Neuronal stem cell (in vitro differentiated cells): Measurements from ENCODE around the gene ZFHX3.

Experiments used
- DNase-seq: peaks from one replicate; pipeline ENCODE4 v3.0.0-alpha.2; 2013; ENCODE audit warnings: low spot score
- H2AFZ ChIP-seq: one replicate; pipeline ENCODE4 v1.6.1; 2013; ENCODE audit warnings: mild to moderate bottlenecking, low read length, inconsistent platforms
- H2AK5ac ChIP-seq: 2 replicates; pipeline ENCODE4 v1.6.1; 2013; ENCODE audit warnings: low read depth, mild to moderate bottlenecking, inconsistent platforms, low read length, moderate library complexity, mixed read lengths
- H2BK120ac ChIP-seq: 2 replicates; pipeline ENCODE4 v1.6.1; 2013; ENCODE audit warnings: low read depth, mild to moderate bottlenecking, inconsistent platforms, low read length, moderate library complexity, mixed read lengths
- H2BK12ac ChIP-seq: one replicate; pipeline ENCODE4 v1.6.1; 2013; ENCODE audit warnings: low read length, inconsistent platforms
- H2BK15ac ChIP-seq: 2 replicates; pipeline ENCODE4 v1.6.1; 2013; ENCODE audit warnings: mild to moderate bottlenecking, low read length, inconsistent platforms, mixed read lengths
- H2BK5ac ChIP-seq: one replicate; pipeline ENCODE4 v1.6.1; 2013; ENCODE audit warnings: inconsistent platforms, mild to moderate bottlenecking, low read length, moderate library complexity
- H3K14ac ChIP-seq: one replicate; pipeline ENCODE4 v1.6.1; 2013; ENCODE audit warnings: low read length, inconsistent platforms
- H3K18ac ChIP-seq: 2 replicates; pipeline ENCODE4 v1.6.1; 2013; ENCODE audit warnings: low read length, inconsistent platforms
- H3K23ac ChIP-seq: 2 replicates; pipeline ENCODE4 v1.6.1; 2013; ENCODE audit warnings: low read depth, mild to moderate bottlenecking, mixed read lengths, low read length, inconsistent platforms; ENCODE audit not compliant: poor library complexity
- H3K27ac ChIP-seq: replicated peaks from 3 replicates; pipeline ENCODE4 v1.5.1; 2013; ENCODE audit warnings: low read length, inconsistent platforms
- H3K27me3 ChIP-seq, 3 experiments: 2 replicates each; pipeline ENCODE4 v1.6.1; 2013; ENCODE audit warnings: low read length in 3 of 3, mild to moderate bottlenecking in 2 of 3, inconsistent platforms in 1 of 3, low read depth in 1 of 3, mixed read lengths in 1 of 3, moderate library complexity in 1 of 3; ENCODE audit not compliant: control insufficient read depth in 3 of 3, insufficient read depth in 3 of 3
- H3K36me3 ChIP-seq, 2 donors: replicated peaks in 1 of 2; 2 replicates each; pipeline ENCODE4 v1.6.1; 2013; ENCODE audit warnings: low read length in 2 of 2; ENCODE audit not compliant: control insufficient read depth in 2 of 2, insufficient read depth in 2 of 2
- H3K4ac ChIP-seq: 2 replicates; pipeline ENCODE4 v1.6.1; 2013; ENCODE audit warnings: inconsistent platforms, mild to moderate bottlenecking, low read length, moderate library complexity
- H3K4me1 ChIP-seq, 2 donors: 1 replicate in 1 of 2; 2 replicates in 1 of 2; pipeline ENCODE4 v1.6.1; 2013; ENCODE audit warnings: low read length in 2 of 2, low read depth in 1 of 2; ENCODE audit not compliant: control insufficient read depth in 2 of 2, insufficient read depth in 1 of 2
- H3K4me2 ChIP-seq: one replicate; pipeline ENCODE4 v1.6.1; 2013; ENCODE audit warnings: mild to moderate bottlenecking, low read length, inconsistent platforms; ENCODE audit not compliant: insufficient read depth, poor library complexity, severe bottlenecking
- H3K4me3 ChIP-seq, 2 donors: 2 replicates each; pipeline ENCODE4 v1.5.1; 2013; ENCODE audit warnings: low read length in 2 of 2, mild to moderate bottlenecking in 2 of 2, inconsistent platforms in 1 of 2, moderate library complexity in 1 of 2
- H3K79me1 ChIP-seq: one replicate; pipeline ENCODE4 v1.6.1; 2013; ENCODE audit warnings: low read depth, mild to moderate bottlenecking, inconsistent platforms, low read length, moderate library complexity
- H3K9ac ChIP-seq: one replicate; pipeline ENCODE4 v1.6.1; 2013; ENCODE audit warnings: mild to moderate bottlenecking, low read depth, low read length, inconsistent platforms; ENCODE audit not compliant: poor library complexity
- H3K9me3 ChIP-seq, 2 donors: replicated peaks in 1 of 2; 2 replicates each; pipeline versions ENCODE3 to v1.6.1; 2013; ENCODE audit warnings: low read length in 2 of 2, mild to moderate bottlenecking in 2 of 2, inconsistent platforms in 1 of 2, low read depth in 1 of 2, mixed read lengths in 1 of 2, moderate library complexity in 1 of 2; ENCODE audit not compliant: control insufficient read depth in 2 of 2, insufficient read depth in 1 of 2
- H4K8ac ChIP-seq: one replicate; pipeline ENCODE4 v1.6.1; 2013; ENCODE audit warnings: low read depth, mild to moderate bottlenecking, inconsistent platforms, low read length, moderate library complexity
- H4K91ac ChIP-seq: one replicate; pipeline ENCODE4 v1.6.1; 2013; ENCODE audit warnings: low read length, low read depth, mild to moderate bottlenecking, inconsistent platforms; ENCODE audit not compliant: poor library complexity
- WGBS, 2 donors: extraction: QIAGEN DNeasy Blood & Tissue Kit; methylation state at CpG; one replicate each; pipeline ENCODE4 v1.1.7; 2013; ENCODE audit warnings: missing lambda C conversion rate in 2 of 2, mixed read lengths in 1 of 2; ENCODE audit not compliant: insufficient read length in 2 of 2, insufficient replicate concordance in 1 of 2; ENCODE audit errors: extremely low coverage in 2 of 2; 5-methylcytosine and 5-hydroxymethylcytosine counted together

Gene ZFHX3

GRCh38 chr16:73094371-73094770 lies 46.4 kb upstream of the ZFHX3 start:
- WGBS, 2 donors = no CpG with 5 or more reads among the region's 6 CpGs
- H4K8ac ChIP-seq = no peak overlapping the region
- no peaks in the 10 kb centered on the region for H3K79me1 ChIP-seq
- no peak overlapping the region for H3K4me2 ChIP-seq
- H3K27ac ChIP-seq = no peak overlapping the region
- H2BK12ac ChIP-seq = no peak overlapping the region
- DNase-seq = no peak
- peaks cover 0 to 11% of the 10 kb centered on the region in 2 donors for H3K9me3 ChIP-seq
- H3K14ac ChIP-seq = no peak overlapping the region
- H3K23ac ChIP-seq = no peak overlapping the region
- H3K4ac ChIP-seq = no peak overlapping the region
- no peak overlapping the region for H4K91ac ChIP-seq
- H2BK5ac ChIP-seq = no peak overlapping the region
- no peak overlapping the region for H3K18ac ChIP-seq
- H3K4me1 ChIP-seq = peaks cover 1 to 8% of the 10 kb centered on the region in 2 donors
- H3K4me3 ChIP-seq = no peak overlapping the region
- no peak overlapping the region for H2AFZ ChIP-seq
- H3K27me3 ChIP-seq = no peaks in the 10 kb centered on the region
- no peak overlapping the region for H2AK5ac ChIP-seq
- H2BK120ac ChIP-seq = no peak overlapping the region
- H3K36me3 ChIP-seq = no peaks in the 10 kb centered on the region
- H3K9ac ChIP-seq = no peak overlapping the region
- H2BK15ac ChIP-seq = no peak overlapping the region

- H3K4me2 ChIP-seq = no peak overlapping the region
- no peak overlapping the region for H4K8ac ChIP-seq
- no peak overlapping the region for H3K4me3 ChIP-seq
- no peak for DNase-seq
- no peak overlapping the region for H4K91ac ChIP-seq
- no peak overlapping the region for H3K23ac ChIP-seq
- no peak overlapping the region for H3K4ac ChIP-seq
- no CpG with 5 or more reads among the region's 32 CpGs for WGBS, 2 donors
- no peaks in the 10 kb centered on the region for H3K27me3 ChIP-seq
- peak overlapping the region; percentile 38 for H3K18ac ChIP-seq
- peaks cover 1 to 8% of the 10 kb centered on the region in 2 donors for H3K4me1 ChIP-seq
- no peak overlapping the region for H2BK15ac ChIP-seq
- no peak overlapping the region for H3K9ac ChIP-seq
- no peak overlapping the region for H3K14ac ChIP-seq
- H3K79me1 ChIP-seq = no peaks in the 10 kb centered on the region
- H2AFZ ChIP-seq = no peak overlapping the region
- peaks cover 0 to 11% of the 10 kb centered on the region in 2 donors for H3K9me3 ChIP-seq
- H2AK5ac ChIP-seq = no peak overlapping the region
- H2BK12ac ChIP-seq = no peak overlapping the region
- H2BK120ac ChIP-seq = no peak overlapping the region
- no peak overlapping the region for H2BK5ac ChIP-seq
- H3K36me3 ChIP-seq = no peaks in the 10 kb centered on the region
- H3K27ac ChIP-seq = no peak overlapping the region
Observed at GRCh38 chr16:73093146-73094144, 45.5 kb upstream of the ZFHX3 start.

- no CpG with 5 or more reads among the region's 16 CpGs for WGBS, 2 donors
Observed at GRCh38 chr16:73092236-73092781, 44.4 kb upstream of the ZFHX3 start.

GRCh38 chr16:73091174-73091573 lies 43.2 kb upstream of the ZFHX3 start:
- H3K27ac ChIP-seq = no peak overlapping the region

More at GRCh38 chr16:73092236-73092781, 44.4 kb upstream of the ZFHX3 start:
- H3K4ac ChIP-seq = no peak overlapping the region
- H3K27ac ChIP-seq = no peak overlapping the region
- H2AK5ac ChIP-seq = no peak overlapping the region
- H2AFZ ChIP-seq = peak overlapping the region; percentile 79
- no peak overlapping the region for H2BK15ac ChIP-seq
- H2BK5ac ChIP-seq = no peak overlapping the region
- H4K8ac ChIP-seq = no peak overlapping the region
- no peak overlapping the region for H3K23ac ChIP-seq
- peaks cover 1 to 8% of the 10 kb centered on the region in 2 donors for H3K4me1 ChIP-seq
- H3K27me3 ChIP-seq = no peaks in the 10 kb centered on the region
- H4K91ac ChIP-seq = no peak overlapping the region
- no peak overlapping the region for H3K14ac ChIP-seq
- no peak overlapping the region for H3K9ac ChIP-seq
- H3K4me3 ChIP-seq = no peak overlapping the region
- H3K9me3 ChIP-seq = peaks cover 0 to 11% of the 10 kb centered on the region in 2 donors
- no peaks in the 10 kb centered on the region for H3K79me1 ChIP-seq
- peak overlapping the region; percentile 8 for H3K18ac ChIP-seq
- H2BK120ac ChIP-seq = no peak overlapping the region
- H2BK12ac ChIP-seq = no peak overlapping the region
- no peak overlapping the region for H3K4me2 ChIP-seq
- no peaks in the 10 kb centered on the region for H3K36me3 ChIP-seq
- no peak for DNase-seq

More at GRCh38 chr16:73091174-73091573, 43.2 kb upstream of the ZFHX3 start:
- no peaks in the 10 kb centered on the region for H3K36me3 ChIP-seq
- peaks cover 0 to 11% of the 10 kb centered on the region in 2 donors for H3K9me3 ChIP-seq
- no peak overlapping the region for H2AK5ac ChIP-seq
- H3K4me2 ChIP-seq = no peak overlapping the region
- H2AFZ ChIP-seq = no peak overlapping the region
- no peak overlapping the region for H2BK120ac ChIP-seq
- H2BK15ac ChIP-seq = no peak overlapping the region
- no peaks in the 10 kb centered on the region for H3K27me3 ChIP-seq
- no peak overlapping the region for H4K8ac ChIP-seq
- WGBS, 2 donors = no CpG with 5 or more reads among the region's 8 CpGs
- H2BK12ac ChIP-seq = no peak overlapping the region
- H3K4ac ChIP-seq = no peak overlapping the region
- no peak overlapping the region for H2BK5ac ChIP-seq
- no peaks in the 10 kb centered on the region for H3K79me1 ChIP-seq
- no peak overlapping the region for H3K9ac ChIP-seq
- H3K14ac ChIP-seq = no peak overlapping the region
- peaks cover 1 to 8% of the 10 kb centered on the region in 2 donors for H3K4me1 ChIP-seq
- DNase-seq = no peak
- no peak overlapping the region for H4K91ac ChIP-seq
- no peak overlapping the region for H3K18ac ChIP-seq
- no peak overlapping the region for H3K23ac ChIP-seq
- H3K4me3 ChIP-seq = no peak overlapping the region
